HepG2 (cell line): Measurements from ENCODE around the gene HMGN1. TPM values are rescaled to one million over a fixed set of nuclear protein-coding genes. Genes with fewer than 3 reads are reported as not detected.

Source experiments
- ATF7-NPFF ChIP-seq: sonication (generic); formaldehyde crosslinking; IDR thresholded peaks from 2 replicates; pipeline ENCODE4 v1.8.1; 2023; ENCODE audit warnings: mild to moderate bottlenecking, low read depth, missing genetic modification reagents, moderate library complexity
- BHLHE40 ChIP-seq: IDR thresholded peaks from 2 replicates; pipeline ENCODE4 v1.6.1; 2011; ENCODE audit warnings: low read length, improper control_type of control experiment
- EEA1 ChIP-seq: sonication (generic); formaldehyde crosslinking; IDR thresholded peaks from 2 replicates; pipeline ENCODE4 v1.5.1; 2020; ENCODE audit warnings: mild to moderate bottlenecking, missing genetic modification reagents, borderline replicate concordance
- JUN ChIP-seq: sonication (generic); formaldehyde crosslinking; IDR thresholded peaks from 2 replicates; pipeline ENCODE4 v1.4.0; 2020; ENCODE audit warnings: mild to moderate bottlenecking, missing genetic modification reagents
- MYC ChIP-seq: sonication (generic); formaldehyde crosslinking; IDR thresholded peaks from 2 replicates; pipeline ENCODE4 v1.9.0; 2021; ENCODE audit warnings: missing genetic modification reagents, borderline replicate concordance
- TBL1XR1 ChIP-seq: fragments of 150-350 bp; IDR thresholded peaks from 2 replicates; pipeline ENCODE4 v1.6.1; 2014; ENCODE audit warnings: borderline replicate concordance, low read length; ENCODE audit not compliant: partially characterized antibody
- TP53 ChIP-seq: sonication (generic); formaldehyde crosslinking; conservative IDR thresholded peaks from 2 replicates; pipeline ENCODE4 v1.4.0; 2020; ENCODE audit warnings: missing genetic modification reagents
- ZNF264 ChIP-seq: sonication (generic); formaldehyde crosslinking; IDR thresholded peaks from 2 replicates; pipeline ENCODE4 v1.4.0; 2020; ENCODE audit warnings: missing genetic modification reagents
- ZNF331 ChIP-seq: sonication (generic); formaldehyde crosslinking; IDR thresholded peaks from 2 replicates; pipeline ENCODE4 v1.4.0; 2020; ENCODE audit warnings: missing genetic modification reagents
- ZNF510 ChIP-seq: sonication (generic); formaldehyde crosslinking; IDR thresholded peaks from 2 replicates; pipeline ENCODE4 v1.4.0; 2020; ENCODE audit warnings: low read depth, mild to moderate bottlenecking, missing genetic modification reagents
- ZNF790 ChIP-seq: sonication (generic); formaldehyde crosslinking; IDR thresholded peaks from 2 replicates; pipeline ENCODE4 v1.8.0; 2022; ENCODE audit warnings: missing genetic modification reagents, mild to moderate bottlenecking, borderline replicate concordance
- polyA plus RNA-seq, 8 experiments: library from polyadenylated mRNA; depleted of rRNA in 3 of 8; stranded (reverse) in 7 of 8; unstranded in 1 of 8; fragments of >200 nt; fragmentation: Illumina TruSeq in 4 of 8; extraction: Trizol in 4 of 8; gene quantifications; 2 replicates each; pipeline versions ENCODE4 v1.2.1 to v1.2.3, GENCODE V29; 2011 to 2016; ENCODE audit warnings: low read depth in 4 of 8, missing spikeins in 1 of 8, mixed read lengths in 1 of 8; ENCODE audit not compliant: insufficient read depth in 1 of 8
- total RNA-seq, 5 experiments: library from RNA; depleted of rRNA; stranded (reverse); fragments of >200 nt; fragmentation: Illumina TruSeq; extraction: Trizol; gene quantifications; 2 replicates each; pipeline ENCODE4 v1.2.3, GENCODE V29; 2016; ENCODE audit warnings: low read depth in 1 of 5
- TF ChIP-seq, protein P1 (sequence below): IDR thresholded peaks from 2 replicates; pipeline ENCODE4 v1.6.1; 2012; ENCODE audit warnings: inconsistent platforms
- TF ChIP-seq, protein P2 (sequence below), 2 experiments: sonication (generic) in 1 of 2; formaldehyde crosslinking in 1 of 2; IDR thresholded peaks; 2 replicates each; pipeline versions ENCODE4 v1.4.0 to v1.6.1; 2018 to 2020; ENCODE audit warnings: missing genetic modification reagents in 2 of 2, borderline replicate concordance in 1 of 2, low read depth in 1 of 2, mild to moderate bottlenecking in 1 of 2, missing biosample characterization in 1 of 2
- TF ChIP-seq, protein P3 (sequence below): sonication (generic); formaldehyde crosslinking; IDR thresholded peaks from 2 replicates; pipeline ENCODE4 v1.4.0; 2020; ENCODE audit warnings: mild to moderate bottlenecking, missing genetic modification reagents
- TF ChIP-seq, protein P4 (sequence below): sonication (generic); formaldehyde crosslinking; IDR thresholded peaks from 2 replicates; pipeline ENCODE4 v1.5.0; 2020; ENCODE audit warnings: mild to moderate bottlenecking, missing genetic modification reagents, moderate library complexity
- TF ChIP-seq, protein P5 (sequence below): sonication (generic); formaldehyde crosslinking; IDR thresholded peaks from 2 replicates; pipeline ENCODE4 v1.4.0; 2020; ENCODE audit warnings: mild to moderate bottlenecking, low read depth, missing genetic modification reagents
- TF ChIP-seq, protein P6 (sequence below): sonication (generic); formaldehyde crosslinking; conservative IDR thresholded peaks from 2 replicates; pipeline ENCODE4 v1.8.0; 2022; ENCODE audit warnings: mild to moderate bottlenecking, moderate library complexity, missing genetic modification reagents
- TF ChIP-seq, protein P7 (sequence below): sonication (generic); formaldehyde crosslinking; IDR thresholded peaks from 2 replicates; pipeline ENCODE4 v1.5.0; 2020; ENCODE audit warnings: missing genetic modification reagents

The HMGN1 gene
- total and polyA plus RNA-seq, 2 of the 13 experiments (the other 11 are each of a cell fraction or from before 2014, with no cell fraction given) = 104 to 286 TPM

DNA sequence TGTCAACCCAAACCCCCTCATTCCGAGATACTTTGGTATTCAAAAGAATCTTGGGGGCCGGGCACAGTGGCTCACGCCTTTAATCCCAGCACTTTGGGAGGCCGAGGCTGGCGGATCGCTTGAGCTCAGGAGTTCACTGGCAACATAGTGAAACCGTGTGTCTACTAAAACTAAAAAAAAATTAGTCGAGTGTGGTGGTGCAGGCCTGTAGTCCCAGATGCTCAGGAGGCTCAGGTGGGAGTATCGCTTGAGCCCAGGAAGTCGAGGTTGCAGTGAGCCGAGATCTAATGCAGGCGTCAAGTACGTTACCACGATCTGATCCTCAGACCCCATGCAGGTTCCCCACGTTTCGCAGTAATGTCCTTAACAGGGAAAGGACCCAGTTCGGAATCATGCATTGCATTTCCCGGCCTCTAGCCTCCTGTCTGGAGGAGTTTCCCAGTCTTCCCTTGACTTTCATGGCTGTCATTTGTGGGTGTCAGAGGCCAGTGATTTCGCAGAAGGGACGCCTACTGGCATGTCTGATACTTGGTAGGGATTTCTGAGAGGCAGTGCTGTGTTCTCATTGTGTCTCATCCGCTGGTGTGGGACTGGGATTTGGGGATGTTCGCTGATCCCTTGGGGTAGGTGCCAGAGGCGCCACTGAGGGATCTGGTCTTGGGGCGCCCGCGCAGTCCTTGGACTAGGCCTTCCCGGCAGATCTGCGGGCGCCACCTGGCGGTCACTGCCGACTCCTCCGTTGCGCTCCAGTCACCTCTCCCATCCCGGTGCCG is 39.3 kb upstream of the HMGN1 start (continued):
- TF ChIP-seq, protein P1, sequence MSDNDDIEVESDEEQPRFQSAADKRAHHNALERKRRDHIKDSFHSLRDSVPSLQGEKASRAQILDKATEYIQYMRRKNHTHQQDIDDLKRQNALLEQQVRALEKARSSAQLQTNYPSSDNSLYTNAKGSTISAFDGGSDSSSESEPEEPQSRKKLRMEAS = no peak; the same call in 1 of the 2 replicates
- TF ChIP-seq, protein P2, sequence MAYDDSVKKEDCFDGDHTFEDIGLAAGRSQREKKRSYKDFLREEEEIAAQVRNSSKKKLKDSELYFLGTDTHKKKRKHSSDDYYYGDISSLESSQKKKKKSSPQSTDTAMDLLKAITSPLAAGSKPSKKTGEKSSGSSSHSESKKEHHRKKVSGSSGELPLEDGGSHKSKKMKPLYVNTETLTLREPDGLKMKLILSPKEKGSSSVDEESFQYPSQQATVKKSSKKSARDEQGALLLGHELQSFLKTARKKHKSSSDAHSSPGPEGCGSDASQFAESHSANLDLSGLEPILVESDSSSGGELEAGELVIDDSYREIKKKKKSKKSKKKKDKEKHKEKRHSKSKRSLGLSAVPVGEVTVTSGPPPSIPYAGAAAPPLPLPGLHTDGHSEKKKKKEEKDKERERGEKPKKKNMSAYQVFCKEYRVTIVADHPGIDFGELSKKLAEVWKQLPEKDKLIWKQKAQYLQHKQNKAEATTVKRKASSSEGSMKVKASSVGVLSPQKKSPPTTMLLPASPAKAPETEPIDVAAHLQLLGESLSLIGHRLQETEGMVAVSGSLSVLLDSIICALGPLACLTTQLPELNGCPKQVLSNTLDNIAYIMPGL (CRISPR knock-in tag; IDR thresholded peaks at IDR 0.05; ENCODE audit: borderline replicate concordance in 1 of 2, low read depth in 1 of 2) = peak; percentile 84 to 89
- TF ChIP-seq ZNF790 (CRISPR knock-in tag) = no peak
- TF ChIP-seq TP53 = 0 out of 2 replicates have a peak, but pooled peaks have one; percentile 37
- TF ChIP-seq, protein P3, sequence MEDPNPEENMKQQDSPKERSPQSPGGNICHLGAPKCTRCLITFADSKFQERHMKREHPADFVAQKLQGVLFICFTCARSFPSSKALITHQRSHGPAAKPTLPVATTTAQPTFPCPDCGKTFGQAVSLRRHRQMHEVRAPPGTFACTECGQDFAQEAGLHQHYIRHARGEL = no peak
- no peak for TF ChIP-seq BHLHE40
- TF ChIP-seq ATF7-NPFF = no peak
- TF ChIP-seq, protein P4, sequence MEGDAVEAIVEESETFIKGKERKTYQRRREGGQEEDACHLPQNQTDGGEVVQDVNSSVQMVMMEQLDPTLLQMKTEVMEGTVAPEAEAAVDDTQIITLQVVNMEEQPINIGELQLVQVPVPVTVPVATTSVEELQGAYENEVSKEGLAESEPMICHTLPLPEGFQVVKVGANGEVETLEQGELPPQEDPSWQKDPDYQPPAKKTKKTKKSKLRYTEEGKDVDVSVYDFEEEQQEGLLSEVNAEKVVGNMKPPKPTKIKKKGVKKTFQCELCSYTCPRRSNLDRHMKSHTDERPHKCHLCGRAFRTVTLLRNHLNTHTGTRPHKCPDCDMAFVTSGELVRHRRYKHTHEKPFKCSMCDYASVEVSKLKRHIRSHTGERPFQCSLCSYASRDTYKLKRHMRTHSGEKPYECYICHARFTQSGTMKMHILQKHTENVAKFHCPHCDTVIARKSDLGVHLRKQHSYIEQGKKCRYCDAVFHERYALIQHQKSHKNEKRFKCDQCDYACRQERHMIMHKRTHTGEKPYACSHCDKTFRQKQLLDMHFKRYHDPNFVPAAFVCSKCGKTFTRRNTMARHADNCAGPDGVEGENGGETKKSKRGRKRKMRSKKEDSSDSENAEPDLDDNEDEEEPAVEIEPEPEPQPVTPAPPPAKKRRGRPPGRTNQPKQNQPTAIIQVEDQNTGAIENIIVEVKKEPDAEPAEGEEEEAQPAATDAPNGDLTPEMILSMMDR (CRISPR knock-in tag) = peak; percentile 97
- no peak for TF ChIP-seq JUN (CRISPR knock-in tag)
- TF ChIP-seq, protein P5, sequence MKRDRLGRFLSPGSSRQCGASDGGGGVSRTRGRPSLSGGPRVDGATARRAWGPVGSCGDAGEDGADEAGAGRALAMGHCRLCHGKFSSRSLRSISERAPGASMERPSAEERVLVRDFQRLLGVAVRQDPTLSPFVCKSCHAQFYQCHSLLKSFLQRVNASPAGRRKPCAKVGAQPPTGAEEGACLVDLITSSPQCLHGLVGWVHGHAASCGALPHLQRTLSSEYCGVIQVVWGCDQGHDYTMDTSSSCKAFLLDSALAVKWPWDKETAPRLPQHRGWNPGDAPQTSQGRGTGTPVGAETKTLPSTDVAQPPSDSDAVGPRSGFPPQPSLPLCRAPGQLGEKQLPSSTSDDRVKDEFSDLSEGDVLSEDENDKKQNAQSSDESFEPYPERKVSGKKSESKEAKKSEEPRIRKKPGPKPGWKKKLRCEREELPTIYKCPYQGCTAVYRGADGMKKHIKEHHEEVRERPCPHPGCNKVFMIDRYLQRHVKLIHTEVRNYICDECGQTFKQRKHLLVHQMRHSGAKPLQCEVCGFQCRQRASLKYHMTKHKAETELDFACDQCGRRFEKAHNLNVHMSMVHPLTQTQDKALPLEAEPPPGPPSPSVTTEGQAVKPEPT (CRISPR knock-in tag) = no peak
- TF ChIP-seq, protein P6, sequence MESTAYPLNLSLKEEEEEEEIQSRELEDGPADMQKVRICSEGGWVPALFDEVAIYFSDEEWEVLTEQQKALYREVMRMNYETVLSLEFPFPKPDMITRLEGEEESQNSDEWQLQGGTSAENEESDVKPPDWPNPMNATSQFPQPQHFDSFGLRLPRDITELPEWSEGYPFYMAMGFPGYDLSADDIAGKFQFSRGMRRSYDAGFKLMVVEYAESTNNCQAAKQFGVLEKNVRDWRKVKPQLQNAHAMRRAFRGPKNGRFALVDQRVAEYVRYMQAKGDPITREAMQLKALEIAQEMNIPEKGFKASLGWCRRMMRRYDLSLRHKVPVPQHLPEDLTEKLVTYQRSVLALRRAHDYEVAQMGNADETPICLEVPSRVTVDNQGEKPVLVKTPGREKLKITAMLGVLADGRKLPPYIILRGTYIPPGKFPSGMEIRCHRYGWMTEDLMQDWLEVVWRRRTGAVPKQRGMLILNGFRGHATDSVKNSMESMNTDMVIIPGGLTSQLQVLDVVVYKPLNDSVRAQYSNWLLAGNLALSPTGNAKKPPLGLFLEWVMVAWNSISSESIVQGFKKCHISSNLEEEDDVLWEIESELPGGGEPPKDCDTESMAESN = no peak
- TF ChIP-seq, protein P7, sequence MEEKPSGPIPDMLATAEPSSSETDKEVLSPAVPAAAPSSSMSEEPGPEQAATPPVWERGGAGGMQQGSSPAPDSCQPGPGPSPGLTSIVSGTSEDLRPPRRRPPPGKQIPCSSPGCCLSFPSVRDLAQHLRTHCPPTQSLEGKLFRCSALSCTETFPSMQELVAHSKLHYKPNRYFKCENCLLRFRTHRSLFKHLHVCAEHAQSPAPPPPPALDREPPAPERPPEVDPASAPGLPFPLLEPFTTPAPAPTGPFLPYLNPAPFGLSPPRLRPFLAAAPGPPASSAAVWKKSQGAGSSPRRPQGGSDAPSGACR = no peak
- peak; percentile 64; the same call in 1 of the 2 replicates for TF ChIP-seq ZNF264 (CRISPR knock-in tag)
- TF ChIP-seq ZNF331 (CRISPR knock-in tag) = peak; percentile 16; the same call in 1 of the 2 replicates
- no peak for TF ChIP-seq EEA1
- peak; percentile 43; the same call in 1 of the 2 replicates for TF ChIP-seq MYC (CRISPR knock-in tag)
- TF ChIP-seq ZNF510 (CRISPR knock-in tag) = no peak
- no peak for TF ChIP-seq TBL1XR1
